A673 (cell line): ENCODE measurements around the gene BDKRB1.

Experiments
- EZH2 ChIP-seq: fragments of 200-600 bp; sonication (generic); IDR thresholded peaks from 2 replicates; pipeline ENCODE4 v1.6.1; 2017; ENCODE audit warnings: borderline replicate concordance, low read depth, mild to moderate bottlenecking, mixed read lengths, antibody characterized with exemption, low read length; ENCODE audit not compliant: poor library complexity, severe bottlenecking
- TF ChIP-seq, protein P1 (sequence below): fragments of 300-800, 200-600 bp; sonication (generic); conservative IDR thresholded peaks from 2 replicates; pipeline ENCODE4 v1.5.1; 2017; ENCODE audit warnings: low read depth, mild to moderate bottlenecking, antibody characterized with exemption, low read length, moderate library complexity, mixed read lengths

DNA sequence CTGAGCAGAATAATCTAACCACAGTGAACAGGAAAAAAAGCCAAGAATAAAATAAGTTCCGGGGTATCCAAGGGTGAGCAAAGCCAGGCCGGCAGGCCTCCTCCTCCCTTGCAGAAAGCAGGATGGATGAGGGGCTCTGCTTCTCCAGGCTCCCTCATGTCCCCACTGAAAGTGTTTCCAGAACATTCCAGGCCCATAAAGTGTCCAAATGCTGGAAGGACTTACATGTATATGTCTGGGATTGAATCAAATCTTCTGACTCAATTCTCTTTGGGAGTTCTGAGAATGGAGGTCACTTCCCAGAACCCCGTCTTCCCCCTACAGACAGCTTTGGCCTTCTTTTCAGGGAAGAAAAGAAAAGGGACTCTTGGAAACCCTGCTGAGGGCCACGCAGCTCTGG is 25.0 kb upstream of the BDKRB1 start:
- TF ChIP-seq EZH2, result no peak
- TF ChIP-seq, protein P1, sequence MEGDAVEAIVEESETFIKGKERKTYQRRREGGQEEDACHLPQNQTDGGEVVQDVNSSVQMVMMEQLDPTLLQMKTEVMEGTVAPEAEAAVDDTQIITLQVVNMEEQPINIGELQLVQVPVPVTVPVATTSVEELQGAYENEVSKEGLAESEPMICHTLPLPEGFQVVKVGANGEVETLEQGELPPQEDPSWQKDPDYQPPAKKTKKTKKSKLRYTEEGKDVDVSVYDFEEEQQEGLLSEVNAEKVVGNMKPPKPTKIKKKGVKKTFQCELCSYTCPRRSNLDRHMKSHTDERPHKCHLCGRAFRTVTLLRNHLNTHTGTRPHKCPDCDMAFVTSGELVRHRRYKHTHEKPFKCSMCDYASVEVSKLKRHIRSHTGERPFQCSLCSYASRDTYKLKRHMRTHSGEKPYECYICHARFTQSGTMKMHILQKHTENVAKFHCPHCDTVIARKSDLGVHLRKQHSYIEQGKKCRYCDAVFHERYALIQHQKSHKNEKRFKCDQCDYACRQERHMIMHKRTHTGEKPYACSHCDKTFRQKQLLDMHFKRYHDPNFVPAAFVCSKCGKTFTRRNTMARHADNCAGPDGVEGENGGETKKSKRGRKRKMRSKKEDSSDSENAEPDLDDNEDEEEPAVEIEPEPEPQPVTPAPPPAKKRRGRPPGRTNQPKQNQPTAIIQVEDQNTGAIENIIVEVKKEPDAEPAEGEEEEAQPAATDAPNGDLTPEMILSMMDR, result no peak
